GM18498 (cell line): ENCODE results near the gene ZNF155.
"Not testable (repeated sequence)": the region's sequence is repeated elsewhere in the genome, so short reads cannot be mapped to it uniquely, and the experiment has no call there.

Experiments
- ATAC-seq: cut with Tn5 transposase; IDR thresholded peaks from one replicate; pipeline ENCODE4 v1.9.1; 2021; ENCODE audit warnings: mild to moderate bottlenecking, moderate library complexity; ENCODE audit not compliant: unreplicated experiment

The ZNF155 gene

GRCh38 chr19:43983912-43984686 is at the start of gene ZNF155:
ZNF155 (plus strand) TSS chr19:43984188; CDS start chr19:43988544, 4,356 bp downstream.
- peak; percentile 90 for ATAC-seq

GRCh38 chr19:43934985-43935708 is 48.8 kb upstream of the ZNF155 start, which contains the start of gene ZNF45:
ZNF45 (minus strand) TSS chr19:43935282; CDS start chr19:43922185, 13,097 bp downstream.
- ATAC-seq = peak; percentile 89

GRCh38 chr19:43936188-43936587 is 47.8 kb upstream of the ZNF155 start:
- no peak for ATAC-seq

DNA sequence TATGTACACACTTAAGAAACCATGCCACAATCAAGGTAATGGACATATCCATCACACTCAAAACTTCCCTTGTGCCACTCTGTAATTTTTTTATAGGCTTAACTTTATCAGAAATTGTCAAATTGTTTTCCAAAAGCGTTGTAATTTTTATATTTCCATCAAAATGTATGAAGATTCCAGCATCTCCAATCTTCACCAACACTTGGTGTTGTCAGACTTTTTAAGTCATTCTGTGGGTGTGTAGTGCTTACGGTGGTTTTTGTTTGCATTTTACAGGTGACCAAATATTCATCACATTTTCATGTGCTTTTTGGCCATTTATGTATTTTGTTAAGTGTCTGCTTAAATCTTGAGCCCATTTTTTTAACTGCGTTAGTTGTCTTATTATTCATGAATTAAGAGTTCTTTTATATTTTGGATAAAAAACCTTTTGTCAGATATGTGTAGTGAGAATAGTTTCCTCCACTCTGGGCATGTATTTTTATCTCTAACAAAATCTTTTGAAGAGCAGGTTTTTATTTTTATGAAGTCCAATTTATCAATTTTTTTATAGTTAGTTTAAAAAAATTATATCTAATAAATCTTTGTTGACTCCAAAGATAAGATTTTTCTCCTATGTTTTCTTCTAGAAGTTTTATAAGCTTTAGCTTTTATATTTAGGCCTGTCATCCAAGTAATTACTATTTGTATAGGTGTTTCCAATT is 44.3 kb upstream of the ZNF155 start:
- ATAC-seq = no peak

DNA sequence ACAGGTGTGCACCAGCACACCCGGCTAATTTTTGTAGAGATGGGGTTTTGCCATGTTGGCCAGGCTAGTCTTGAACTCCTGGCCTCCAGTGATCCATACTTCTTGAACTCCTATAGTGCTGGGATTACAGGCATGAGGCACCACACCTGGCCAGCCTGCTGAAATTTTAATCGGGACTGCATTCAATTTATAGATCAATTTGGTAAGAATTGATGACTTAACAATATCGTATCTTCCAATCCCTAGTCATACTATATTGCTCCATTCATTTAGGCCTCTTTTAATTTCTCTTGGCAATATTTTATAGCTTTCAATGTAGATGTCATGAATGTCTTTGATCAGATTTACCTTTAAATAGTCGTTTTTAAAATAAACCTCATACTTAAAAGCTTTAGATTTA is 43.3 kb upstream of the ZNF155 start:
- ATAC-seq = no peak

- ATAC-seq = no peak
Measured at GRCh38 chr19:43941209-43941608, 42.8 kb upstream of the ZNF155 start.

DNA sequence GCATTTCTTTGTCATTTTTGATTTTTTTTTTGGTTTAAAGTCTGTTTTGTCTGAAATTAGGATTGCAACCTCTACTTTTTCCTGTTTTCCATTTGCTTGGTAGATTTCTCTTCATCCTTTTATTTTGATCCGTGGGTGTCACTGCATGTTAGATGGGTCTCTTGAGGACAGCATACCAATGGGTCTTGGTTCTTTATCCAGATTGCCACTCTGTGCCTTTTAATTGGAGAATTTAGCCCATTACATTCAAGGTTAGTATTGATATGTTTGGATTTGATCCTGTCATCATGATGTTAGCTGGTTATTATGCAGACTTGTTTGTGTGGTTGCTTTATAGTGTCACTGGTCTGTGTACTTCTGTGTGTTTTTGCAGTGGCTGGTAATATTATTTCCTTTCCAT is 36.6 kb upstream of the ZNF155 start:
- not testable (repeated sequence) for ATAC-seq

GRCh38 chr19:43949803-43950202 is 34.2 kb upstream of the ZNF155 start:
- ATAC-seq = not testable (repeated sequence)

GRCh38 chr19:43950834-43951645 is 32.9 kb upstream of the ZNF155 start, which contains the start of gene ZNF221:
ZNF221 (plus strand) TSS chr19:43951228; CDS start chr19:43962727, 11,499 bp downstream.
- peak; percentile 93 for ATAC-seq

GRCh38 chr19:43956827-43957226 is 27.2 kb upstream of the ZNF155 start:
- no peak for ATAC-seq

DNA sequence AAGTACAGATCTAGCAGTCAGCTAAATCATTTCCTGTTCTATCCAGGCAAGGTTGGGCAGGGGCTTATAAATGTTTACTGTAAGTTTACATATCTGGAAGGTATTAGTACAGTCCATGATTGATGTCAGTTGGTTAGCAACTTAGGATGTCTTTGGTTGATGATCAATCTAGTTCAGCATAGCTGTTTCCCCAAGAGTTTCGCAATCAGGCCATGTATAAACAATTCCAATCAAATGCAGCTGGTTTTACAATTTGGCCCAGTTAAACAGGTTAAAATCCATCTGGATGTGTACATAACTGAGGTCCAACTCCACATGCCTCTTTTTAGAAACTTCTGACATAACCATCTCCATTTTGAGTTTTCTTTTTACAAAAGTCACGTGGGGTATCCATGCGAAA is 26.1 kb upstream of the ZNF155 start:
- ATAC-seq = no peak

DNA sequence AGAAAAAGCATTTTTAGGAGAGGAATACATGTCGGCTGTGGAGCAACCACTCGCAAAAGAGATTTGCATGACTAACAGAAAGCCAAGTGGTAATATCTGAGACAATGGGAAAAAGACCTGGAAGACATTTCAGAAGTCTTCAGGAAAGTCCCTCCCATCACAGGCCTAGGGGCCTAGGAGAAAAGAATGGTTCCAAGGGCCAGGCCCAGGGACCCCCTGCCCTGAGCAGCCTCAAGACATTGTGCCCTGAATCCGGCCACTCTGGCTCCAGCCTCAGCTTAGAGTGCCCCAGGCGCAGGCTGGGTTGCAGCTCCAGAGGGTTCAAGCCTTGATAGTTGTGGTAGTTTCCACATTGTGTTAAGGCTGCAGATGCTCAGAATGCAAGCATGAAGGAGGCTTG is 23.6 kb upstream of the ZNF155 start:
- ATAC-seq = no peak

- ATAC-seq = no peak
Measured at GRCh38 chr19:43966079-43966694, 17.8 kb upstream of the ZNF155 start.

DNA sequence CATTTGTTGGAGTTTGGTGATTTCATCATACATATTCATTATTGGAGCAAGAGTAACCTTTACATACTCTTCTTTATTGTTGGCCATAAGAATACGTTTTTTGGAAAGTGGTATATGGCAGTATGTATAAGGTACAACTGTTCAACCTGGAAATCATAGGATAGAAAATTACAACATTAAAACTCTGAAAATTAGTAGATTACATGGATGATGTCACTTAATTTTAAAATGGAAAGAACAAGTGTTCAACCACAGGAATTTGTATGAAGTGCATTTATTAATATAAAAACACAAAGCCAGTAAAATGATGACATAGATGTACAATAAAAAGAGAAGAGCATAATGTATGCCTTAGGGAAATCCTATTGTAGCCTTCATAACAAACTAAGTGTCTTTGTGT is 7.3 kb upstream of the ZNF155 start:
- no peak for ATAC-seq

DNA sequence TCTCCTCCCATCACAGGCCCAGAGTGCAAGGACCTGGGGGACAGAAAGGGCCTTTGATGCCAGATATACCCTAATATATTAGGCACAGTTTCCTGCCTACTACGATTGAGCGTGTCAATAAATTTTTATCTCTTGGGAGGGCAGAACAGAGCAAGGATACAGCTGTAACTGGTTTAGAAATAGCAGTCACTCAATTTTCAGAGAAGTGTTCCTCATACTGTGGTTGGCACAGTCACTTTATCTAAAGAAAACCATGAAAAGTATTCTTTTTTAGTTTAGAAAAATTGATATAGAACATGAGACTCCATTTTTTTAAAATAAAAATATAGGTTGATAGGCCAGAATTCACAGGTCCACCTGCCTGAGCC is 460 bp upstream of the ZNF155 start:
- peak; percentile 27 for ATAC-seq

DNA sequence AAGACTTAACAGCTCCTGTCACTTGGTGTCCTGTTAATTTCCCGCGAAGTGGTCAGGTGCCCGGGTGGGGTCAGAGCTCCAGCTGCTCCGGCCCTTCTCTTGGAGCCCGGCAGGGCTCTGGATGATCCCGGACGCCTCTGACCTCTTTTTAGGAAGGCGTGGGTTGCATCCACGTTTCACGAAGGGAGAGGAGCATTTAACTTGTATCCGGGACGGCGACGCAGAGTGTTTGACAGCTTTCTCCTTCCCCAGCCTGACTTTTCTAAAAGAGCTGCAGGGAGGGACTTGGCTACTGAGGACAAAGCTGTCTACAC is 656 bp downstream of the ZNF155 start:
- ATAC-seq = peak; percentile 15

- no peak for ATAC-seq
Measured at GRCh38 chr19:43997631-43998290, 13.8 kb downstream of the ZNF155 start.

GRCh38 chr19:44002212-44002565 is 18.2 kb downstream of the ZNF155 start:
- ATAC-seq = no peak

GRCh38 chr19:44002566-44003460 is 18.8 kb downstream of the ZNF155 start, which contains the start of gene ZNF230:
ZNF230 (plus strand) TSS chr19:44002957; CDS start chr19:44007079, 4,122 bp downstream.
- peak; percentile 90 for ATAC-seq
